GM03348 (cell line): Measurements from ENCODE around the gene CNNM3.
"Not testable (repeated sequence)": the region's sequence is repeated elsewhere in the genome, so short reads cannot be mapped to it uniquely, and the experiment has no call there.

Source experiments
- DNase-seq: peaks from one replicate; pipeline ENCODE4 v3.0.0; 2012; ENCODE audit warnings: low spot score

CNNM3 gene

DNA sequence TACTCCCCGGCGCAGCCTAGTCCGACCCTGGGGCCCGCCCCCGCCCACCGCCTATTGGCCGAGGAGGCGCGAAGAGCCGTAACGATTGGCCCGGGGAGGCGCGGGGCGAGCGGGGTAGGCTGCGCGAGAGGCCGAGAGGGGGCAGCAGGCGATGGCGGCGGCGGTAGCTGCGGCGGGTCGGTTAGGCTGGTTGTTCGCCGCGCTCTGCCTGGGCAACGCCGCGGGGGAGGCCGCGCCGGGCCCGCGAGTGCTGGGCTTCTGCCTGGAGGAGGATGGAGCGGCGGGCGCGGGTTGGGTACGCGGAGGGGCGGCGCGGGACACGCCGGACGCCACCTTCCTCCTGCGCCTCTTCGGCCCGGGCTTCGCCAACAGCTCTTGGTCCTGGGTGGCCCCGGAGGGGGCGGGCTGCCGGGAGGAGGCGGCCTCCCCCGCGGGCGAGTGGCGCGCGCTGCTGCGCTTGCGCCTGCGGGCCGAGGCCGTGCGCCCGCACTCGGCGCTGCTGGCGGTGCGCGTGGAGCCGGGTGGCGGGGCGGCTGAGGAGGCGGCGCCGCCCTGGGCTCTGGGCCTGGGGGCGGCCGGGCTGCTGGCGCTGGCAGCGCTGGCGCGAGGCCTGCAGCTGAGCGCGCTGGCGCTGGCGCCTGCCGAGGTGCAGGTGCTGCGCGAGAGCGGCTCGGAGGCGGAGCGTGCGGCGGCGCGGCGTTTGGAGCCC is at the start of gene CNNM3:
Gene CNNM3, plus strand, starts transcription at position 142 of the 709 bp plus-strand sequence. Its CDS starts 10 bp downstream, at position 152.
- peak; percentile 100 for DNase-seq

DNA sequence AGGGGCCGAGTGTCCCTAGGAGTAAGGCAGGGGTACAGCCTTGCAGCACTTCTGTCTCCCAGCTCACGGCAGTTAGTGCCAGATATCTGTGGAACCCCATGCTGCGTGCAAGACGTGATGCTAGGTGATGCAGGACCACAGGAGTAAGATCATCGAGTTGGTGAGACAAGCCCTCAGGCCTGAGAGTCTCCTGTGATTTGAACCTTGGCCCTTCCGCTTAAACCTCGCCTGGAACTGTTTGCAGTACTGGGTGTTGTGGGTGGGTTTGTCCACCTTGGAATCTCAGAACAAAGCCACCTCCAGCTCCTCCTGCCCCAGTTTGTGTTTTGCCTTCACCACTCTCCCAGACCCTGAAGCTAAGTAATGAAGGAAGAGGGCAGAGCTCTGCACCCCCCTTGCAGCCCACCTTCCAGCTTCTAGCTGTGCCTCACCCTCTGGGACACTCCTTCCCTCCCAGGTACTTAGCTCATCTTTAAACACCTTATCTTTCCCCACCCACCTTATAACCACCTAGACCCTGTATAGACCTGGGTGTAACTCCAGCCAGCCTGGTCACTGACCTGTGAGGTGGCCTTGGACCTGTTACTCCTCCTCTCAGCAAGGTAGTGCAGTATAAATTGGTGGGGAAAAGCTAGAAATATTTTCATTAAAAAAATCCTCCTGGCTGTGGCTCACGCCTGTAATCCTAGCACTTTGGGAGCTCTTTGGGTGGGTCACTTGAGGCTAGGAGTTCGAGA is 48.8 kb upstream of the CNNM3 start:
- DNase-seq: no peak

DNA sequence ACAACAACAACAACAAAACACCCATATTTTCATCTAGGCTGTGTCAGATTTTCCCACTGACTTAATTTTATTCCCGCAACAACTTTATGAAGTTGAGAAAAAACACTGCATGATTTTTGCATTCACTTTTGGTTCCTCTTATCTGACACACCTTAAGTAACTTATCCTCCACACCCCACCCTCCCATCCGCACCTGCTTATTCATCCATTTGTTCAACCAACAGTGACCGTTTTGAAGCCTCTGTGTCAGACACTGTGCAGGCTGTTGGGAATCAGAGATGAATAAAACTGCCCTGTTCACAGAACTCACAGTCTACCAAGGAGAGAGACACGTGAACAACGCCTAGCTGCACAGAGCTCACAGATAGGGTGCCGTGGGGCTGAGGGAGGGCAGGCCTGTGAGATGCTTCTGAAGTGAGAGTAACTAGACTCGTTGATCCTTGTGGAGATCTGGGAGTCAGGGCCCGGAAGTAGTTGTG is 47.9 kb upstream of the CNNM3 start:
- DNase-seq: no peak

GRCh38 chr2:96769814-96770213 is 46.3 kb upstream of the CNNM3 start:
- DNase-seq: no peak

DNA sequence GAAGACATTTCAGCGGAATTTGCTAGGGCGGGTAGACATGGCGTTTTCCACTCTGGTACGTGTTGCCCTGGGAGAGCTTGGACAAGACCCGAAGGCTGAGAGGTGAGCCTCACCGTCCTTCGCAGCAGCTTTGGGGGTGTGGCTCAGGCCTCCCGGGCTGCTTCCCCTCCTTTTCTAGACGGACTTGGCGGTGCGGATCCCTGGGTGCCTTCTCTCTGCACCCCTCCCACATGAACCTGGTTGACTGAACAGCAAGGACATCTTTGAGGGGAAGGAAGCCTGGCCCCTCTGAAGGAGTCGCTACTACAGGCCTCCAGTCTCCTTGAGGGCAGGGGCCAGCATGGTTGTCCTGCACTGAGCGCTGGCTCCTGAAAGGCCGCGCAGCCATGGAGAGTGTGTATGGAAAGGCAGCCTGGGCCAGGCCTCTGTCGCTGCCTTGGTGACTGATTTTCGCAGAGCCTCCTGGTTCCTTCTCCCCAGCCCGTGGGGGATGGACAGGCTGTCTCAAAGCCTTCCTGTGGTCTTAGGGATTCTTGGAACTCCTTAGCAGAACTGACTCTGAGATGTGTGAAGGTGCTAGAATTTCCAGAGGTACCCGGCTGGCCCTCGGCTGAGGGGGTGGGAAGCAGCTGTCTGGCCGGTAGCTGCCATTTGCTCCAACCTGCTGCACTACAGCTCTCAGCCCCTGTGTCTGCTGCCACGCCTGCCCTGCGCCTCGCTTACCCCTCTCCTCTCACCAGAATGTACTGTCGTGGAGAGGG is 45.4 kb upstream of the CNNM3 start:
- no peak for DNase-seq

DNA sequence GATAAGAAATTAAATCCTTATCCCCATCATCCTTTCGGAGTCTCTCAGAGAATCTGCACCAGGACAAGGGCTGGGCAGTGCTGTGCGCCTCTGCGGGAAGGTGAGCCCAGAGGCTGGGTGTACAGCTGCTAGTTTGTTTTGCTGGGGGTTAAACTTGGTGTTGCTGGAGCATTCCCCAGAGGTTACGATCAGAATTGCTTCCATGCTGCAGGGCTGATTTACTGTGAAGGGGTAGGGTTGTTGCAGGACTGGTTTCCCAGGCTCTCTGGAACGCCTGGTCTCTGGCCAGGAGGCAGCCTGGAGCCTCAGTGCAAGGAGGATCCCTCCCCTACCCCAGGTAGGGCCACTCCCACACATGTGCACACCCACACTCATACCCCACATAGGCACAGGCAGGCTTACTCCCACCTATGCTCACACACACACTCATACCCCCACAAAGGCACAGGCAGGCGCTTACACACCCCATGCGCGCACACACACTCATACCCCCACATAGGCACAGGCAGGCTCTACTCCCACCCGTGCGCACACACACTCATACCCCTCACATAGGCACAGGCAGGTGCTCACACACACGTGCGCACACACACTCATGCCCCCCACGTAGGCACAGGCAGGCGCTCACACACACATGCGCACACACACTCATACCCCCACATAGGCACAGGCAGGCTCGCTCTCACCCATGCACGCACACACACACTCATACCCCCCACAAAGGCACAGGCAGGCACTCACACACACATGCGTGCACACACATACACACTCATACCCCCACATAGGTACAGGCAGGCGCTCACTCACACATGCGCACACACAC is 44.1 kb upstream of the CNNM3 start:
- no peak for DNase-seq

GRCh38 chr2:96772903-96773671 is 43.0 kb upstream of the CNNM3 start:
- no peak for DNase-seq

- DNase-seq: no peak
These were observed 42.1 kb upstream of the CNNM3 start for GRCh38 chr2:96773922-96774321.

DNA sequence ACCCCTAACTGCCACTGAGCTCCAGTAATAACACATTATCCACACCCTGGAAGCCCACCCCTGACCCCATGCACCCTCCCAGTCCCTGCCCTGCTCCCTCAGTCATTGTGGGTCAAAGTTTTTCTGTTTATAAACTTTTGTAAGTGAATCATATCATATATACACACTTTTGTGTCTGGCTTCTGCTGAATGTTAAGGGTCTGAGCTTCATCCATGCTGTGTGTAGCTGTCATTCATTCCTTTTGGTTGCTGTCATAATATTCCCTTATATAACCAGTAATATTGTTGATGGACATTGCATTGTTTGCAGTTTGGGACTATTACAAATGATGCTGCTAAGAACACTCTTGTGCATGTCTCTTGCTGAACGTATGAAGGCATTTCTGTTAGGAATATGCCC is 40.9 kb upstream of the CNNM3 start:
- no peak for DNase-seq

DNA sequence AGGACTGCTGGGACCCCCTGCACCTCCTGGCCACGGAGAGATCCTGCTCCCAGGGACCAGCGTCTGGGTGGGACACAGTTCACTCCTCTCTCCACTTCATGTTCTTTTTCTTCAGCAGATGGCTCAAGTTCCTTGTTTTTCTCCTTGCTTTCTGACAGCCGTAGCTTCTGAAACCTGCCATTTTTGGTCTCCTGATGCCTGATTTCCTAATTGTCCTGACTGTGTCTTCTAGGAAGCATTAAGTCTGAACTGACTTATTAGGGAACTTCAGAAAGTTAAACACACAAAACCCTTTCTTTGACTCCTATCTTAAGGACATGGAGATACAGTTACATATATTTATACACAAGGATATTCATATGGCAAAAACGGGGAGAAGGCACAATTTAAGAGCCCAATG is 32.7 kb upstream of the CNNM3 start:
- DNase-seq: no peak

DNA sequence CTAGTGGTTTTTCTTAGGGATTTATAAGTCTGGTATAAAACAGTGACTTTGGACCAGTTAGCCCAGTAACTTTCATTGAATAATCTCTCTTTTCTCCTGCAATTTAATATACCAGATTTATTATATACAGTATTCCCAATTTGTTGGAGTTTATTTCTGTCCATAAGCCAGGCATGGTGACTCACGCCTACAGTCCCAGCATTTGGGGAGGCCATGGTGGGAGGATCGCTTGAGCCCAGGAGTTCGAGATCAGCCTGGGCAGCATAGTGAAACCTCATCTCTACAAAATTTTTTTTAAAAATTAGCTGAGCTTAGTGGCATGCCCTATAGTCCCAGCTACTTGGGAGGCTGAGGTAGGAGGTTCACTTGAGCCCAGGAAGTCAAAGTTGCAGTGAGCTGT is 28.7 kb upstream of the CNNM3 start:
- DNase-seq: no peak

- DNase-seq: peak; percentile 31
These were observed 27.4 kb upstream of the CNNM3 start for GRCh38 chr2:96788442-96789244.

DNA sequence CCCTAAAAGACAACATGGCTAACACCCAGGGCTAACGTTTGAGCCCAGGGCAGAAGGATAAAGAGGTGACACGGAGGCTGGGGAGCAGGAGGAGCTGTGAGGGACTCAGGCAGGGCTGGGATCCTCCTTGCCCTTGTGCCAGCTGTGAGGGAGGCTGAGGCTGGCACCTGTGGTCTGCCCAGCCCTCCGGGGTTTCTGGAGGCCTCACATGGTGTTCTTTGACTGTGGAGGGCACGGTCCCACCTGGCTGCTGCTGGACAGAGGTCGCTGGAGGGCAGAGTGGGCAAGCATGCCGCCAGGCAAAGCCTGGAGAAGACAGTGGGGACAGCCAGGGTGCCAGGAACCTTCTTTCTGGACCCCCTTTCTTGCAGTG is 26.8 kb upstream of the CNNM3 start:
- DNase-seq: no peak

DNA sequence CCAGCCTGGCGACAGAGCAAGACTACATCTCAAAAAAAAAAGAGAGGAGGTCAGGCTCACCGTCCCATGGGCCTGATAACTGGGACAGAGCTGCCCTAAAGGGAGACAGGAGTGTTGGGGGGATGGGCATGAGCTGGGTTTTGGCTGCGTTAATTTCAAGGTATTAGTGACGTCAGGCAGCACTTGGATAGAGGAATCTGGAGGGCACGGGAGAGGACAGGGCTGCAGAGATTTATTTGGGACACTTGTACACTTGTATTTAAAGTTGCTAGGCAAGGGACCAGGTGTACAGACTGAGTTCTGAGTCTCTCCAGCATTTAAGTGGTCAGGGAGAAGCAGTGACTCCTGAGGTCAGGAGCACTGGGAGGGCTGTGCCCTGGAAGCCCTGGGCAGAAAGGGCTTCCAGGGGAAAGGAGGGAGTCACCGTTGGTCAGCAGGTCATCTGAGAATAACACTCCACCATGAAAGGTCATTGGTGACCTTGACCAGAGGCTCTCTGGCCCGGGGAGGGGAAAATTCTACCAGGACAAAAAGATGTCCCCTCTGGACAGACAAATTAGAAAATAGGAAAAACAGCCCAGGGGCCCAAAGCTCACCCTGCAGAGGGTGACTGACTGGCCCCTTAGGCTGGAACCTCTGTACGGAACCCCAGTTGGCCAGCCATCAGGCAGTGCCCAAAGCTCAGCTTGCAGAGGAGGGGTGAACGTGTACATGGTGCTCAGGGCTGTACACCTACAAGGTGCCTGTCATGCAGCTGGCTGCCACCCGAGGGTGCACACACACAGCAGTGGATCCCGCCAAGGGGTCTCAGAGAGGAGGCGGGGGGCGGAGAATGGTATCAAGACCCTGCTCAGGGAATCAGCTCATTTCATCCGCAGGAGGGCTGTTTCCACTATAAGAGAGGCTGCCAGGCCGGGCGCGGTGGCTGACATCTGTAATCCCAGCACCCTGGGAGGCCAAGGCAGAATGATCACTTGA is 23.0 kb upstream of the CNNM3 start:
- DNase-seq: no peak

- no peak for DNase-seq
These were observed 21.0 kb upstream of the CNNM3 start for GRCh38 chr2:96795076-96795475.

- not testable (repeated sequence) for DNase-seq
These were observed 19.6 kb upstream of the CNNM3 start for GRCh38 chr2:96796497-96796896.

- DNase-seq: no peak
These were observed 18.9 kb upstream of the CNNM3 start for GRCh38 chr2:96797066-96797625.

GRCh38 chr2:96798733-96799622 is 17.1 kb upstream of the CNNM3 start:
- no peak for DNase-seq
